NCI-H748 (cell line): ENCODE results near the gene HOXA9.

Source experiments
- DNase-seq: peaks from one replicate; lab custom pipeline; 2025; ENCODE audit not compliant: unreplicated experiment; lab: John Stamatoyannopoulos, UW

HOXA9 gene

DNA sequence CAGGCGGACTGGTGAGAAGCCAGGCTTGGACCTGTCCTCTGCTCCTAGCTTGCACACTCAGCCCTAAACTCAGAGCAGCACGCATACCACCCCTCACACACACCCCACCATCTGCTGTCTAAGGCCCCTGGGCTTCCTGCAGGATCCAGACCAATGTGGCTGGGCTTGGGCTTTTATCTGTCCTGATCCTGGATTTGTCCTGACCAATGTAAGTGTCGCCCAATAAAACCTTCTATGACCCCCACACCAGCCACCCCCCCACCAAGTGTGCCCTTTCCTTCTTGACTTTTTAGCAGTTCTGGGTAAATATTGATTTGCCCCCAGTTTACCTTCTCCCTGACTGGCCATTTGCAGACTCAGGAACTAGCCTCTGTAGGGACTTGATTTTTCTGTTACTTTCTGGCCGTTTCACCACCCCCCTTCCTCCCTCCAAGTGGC lies 36.3 kb upstream of the HOXA9 start:
- no peak for DNase-seq

DNA sequence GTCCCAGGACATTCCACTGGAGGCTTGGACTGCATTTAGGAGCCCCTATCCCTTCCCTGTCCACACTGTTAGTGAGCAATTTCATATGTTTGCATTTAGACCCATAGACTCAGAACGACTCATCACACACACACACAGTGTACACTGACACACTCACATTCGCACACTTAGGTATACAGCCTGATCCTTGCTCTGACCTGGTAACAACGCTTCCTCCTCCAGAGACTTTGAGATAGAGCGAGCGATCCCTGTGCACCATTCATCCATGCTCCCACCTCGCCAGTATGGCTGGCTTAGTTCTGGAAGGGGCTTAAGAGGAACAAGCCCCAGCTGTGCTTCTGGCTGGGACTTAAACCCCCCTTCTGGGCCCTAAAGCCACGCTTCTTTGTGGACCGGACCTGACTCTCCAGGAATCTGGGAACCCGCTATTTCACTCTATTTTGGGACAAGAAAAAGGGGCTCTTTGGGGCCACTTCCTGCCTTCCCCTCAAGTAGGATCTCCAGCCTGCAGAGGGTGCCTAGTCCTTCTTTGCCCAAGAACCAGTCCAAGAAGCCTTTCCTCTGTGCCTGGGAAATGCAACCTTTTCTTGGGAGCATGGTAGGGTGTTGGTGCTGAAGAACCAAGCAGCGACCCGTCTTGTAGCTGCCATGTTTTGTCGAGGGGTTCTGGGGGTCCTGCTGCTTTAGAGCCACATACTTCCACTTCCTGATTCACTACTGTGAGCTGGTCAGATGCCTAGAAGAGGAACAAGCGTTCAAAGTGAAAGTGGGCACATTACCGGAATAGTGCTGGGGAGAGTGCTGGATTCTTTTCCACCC lies 35.6 kb upstream of the HOXA9 start:
- peak; percentile 35 for DNase-seq

DNA sequence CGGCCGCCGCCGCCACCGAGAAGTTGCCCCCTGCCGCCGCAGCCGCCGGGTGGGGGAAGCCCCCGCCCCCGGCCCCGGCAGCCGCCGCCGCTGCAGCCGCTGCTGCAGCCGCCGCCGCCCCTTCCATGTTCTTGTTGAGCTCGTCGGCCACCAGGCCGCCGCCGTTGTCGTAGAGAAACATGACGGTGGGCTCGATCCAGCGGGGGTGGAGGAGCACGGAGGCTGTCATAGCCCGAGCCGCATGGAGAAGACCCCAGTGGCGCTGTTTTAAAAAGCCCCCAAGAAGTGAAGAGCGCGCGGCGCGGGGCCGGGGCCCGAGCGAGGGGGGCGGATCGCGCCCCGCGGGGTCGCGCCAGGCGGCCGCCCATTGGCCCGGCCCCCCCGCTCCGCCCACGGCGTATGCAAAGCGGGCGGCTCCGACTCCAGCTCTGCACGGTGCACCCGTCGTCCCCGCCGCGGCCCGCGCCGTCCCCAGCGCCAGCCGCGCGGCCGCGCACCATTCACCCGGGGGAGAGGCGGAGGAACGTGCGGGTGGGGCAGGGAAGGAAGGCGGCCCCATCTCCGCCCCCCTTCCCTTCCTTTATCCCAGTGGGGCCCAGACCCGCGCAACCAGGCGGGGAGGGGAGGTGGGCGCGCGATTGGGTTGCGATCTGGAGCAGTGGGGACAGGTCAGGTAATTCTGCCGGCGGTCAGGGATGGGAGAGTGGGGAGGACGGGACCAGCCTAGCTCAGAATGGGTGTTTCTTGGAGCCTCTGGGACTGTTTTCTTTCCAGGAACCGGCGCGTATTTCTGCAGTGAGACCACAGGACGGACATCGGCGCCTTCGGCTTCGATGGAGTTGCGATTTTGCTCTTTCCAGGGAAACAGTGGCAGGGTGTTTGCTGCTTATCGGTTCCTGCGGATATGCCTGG lies 34.8 kb upstream of the HOXA9 start, which contains the start of gene HOXA13:
Gene HOXA13 (minus strand): TSS at position 243 of the 912 bp plus-strand sequence. CDS start 14 bp downstream, at position 229.
- DNase-seq = peak; percentile 87

DNA sequence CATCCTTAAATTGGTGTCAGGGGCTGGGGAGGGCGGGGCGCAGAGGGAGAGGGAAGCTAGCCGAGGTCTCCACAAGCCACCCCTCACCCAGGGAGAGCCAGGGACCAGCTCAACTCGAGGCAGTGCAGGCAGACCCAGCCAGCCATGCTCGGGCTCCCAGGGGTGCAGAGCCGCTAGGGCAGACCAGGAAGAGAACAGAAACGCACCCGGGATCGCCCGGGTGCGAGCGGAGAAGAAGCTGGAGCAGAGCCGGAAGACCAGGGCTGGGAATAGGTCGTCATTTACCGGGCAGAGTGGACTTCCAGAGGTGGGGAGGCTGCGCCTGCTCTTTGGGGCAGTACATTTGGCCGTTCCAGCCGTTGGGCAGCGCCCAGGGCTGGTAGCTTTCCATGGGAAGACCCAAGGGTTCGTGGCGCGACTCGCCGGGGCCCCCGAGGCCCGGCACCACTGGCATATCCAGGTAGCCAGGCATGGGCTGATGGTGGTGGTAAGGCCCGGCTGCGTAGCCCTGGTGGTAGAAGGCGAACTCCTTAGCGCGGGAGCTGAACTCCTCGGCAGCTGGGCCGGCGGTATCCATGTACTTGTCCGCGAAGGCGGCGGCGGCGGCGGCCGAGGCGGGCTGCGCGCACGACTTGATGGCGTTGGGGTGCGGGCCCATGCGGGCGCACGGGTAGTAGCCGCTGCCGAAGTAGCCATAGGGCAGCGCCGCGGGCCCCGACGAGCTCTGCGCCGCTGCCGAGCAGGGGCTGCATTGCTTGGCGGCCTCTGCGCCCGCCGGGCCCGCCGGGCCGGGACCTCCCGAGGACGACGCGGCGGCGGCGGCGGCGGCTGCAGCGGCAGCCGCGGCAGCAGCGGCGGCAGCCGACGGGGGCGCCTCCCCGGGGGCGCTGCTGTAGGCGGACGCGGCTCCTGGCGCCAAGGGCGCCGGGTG lies 33.8 kb upstream of the HOXA9 start:
- DNase-seq = peak; percentile 68

DNA sequence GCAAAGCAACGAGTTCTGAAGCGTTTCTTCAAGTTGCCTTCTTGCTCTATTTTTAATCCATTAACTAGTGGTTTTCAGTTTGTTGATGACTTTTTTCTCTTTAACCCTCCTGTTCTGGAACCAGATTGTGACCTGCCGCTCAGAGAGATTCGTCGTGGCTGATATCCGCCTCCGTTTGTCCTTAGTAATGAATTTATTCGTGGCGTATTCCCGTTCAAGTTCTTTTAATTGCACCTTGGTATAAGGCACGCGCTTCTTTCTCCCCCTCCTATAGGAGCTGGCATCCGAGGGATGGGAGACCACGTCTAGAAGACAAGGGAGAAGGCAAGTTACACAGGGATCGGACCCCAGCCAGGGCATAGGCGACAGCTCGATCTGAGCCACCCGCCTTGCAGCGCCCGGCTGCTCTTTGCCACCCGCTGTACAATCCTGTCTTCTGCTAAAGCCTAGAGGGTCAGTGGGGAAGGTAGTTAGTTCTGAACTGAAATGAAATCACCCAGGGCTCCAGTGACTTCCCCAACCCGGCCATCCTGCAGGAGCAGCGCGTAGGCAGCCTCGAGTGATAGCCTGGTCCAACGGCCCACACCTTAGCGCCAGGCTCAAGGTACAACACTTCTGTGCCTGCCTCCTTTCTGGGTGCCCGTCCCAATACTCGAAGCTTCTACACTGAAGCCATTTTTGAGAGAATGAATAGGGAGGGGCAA lies 33.0 kb upstream of the HOXA9 start:
- DNase-seq = peak; percentile 50

DNA sequence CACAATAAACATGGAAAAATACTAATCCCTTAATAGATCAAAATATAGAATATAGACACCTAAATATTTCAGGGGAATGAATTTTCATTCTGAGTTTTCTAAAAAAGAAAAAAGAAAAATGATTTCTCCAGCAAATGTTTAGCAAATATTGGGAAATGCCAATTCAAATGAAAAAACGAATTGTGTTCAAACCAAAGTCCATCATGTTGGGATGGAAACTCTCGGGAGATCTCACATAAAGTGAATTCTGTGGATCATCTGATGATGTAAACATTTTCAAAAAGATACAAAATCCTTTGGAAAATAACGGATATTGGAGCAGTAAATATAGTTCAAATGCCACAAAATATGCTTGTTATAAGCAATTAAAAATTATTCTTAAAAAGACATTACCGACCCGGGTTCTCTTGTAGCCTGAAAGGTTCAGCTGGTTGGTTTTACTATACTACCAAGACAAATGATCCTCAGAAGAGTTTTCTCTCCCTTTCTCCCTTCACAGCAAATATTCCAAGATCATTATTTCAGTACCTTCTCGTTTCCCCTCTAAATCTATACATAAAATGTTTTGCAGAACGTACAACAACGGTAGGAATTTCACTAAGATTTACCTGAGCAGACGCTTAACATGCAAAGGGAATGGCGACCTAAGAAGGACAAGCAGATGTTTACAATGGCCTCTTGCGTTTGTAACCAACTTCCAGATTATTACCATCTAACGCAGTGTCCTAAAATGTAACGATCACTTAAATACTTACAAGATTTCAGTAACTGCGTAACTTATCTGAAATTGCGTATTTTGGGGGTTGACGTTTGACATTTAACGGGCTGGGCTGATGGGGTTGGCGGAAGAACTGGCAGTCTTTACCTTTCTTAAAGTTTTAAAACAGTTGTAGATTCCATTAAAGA lies 32.1 kb upstream of the HOXA9 start:
- DNase-seq = peak; percentile 11

DNA sequence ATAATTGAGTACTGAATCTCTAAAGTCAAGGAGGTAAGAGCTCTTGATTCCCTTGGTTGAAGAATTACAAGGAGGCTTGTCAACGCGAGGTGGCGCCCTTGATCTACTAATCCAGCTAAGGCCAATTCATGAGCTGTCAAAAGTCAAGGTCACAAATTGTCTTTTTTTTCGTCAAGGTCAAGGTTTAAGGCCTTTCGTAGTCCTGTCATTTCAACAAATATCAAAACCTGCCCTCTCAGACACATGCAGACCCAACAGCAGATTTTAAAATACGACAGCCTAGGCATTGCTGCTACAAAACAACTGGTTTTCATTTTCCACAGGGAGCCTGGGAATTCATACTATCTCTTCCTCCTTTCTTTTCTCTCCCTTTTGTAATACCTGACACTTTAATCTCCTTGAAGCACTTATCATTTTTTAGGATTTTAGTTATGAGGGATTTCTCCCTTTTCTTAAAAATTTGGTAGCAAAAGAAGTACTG lies 31.0 kb upstream of the HOXA9 start:
- peak; percentile 71 for DNase-seq

DNA sequence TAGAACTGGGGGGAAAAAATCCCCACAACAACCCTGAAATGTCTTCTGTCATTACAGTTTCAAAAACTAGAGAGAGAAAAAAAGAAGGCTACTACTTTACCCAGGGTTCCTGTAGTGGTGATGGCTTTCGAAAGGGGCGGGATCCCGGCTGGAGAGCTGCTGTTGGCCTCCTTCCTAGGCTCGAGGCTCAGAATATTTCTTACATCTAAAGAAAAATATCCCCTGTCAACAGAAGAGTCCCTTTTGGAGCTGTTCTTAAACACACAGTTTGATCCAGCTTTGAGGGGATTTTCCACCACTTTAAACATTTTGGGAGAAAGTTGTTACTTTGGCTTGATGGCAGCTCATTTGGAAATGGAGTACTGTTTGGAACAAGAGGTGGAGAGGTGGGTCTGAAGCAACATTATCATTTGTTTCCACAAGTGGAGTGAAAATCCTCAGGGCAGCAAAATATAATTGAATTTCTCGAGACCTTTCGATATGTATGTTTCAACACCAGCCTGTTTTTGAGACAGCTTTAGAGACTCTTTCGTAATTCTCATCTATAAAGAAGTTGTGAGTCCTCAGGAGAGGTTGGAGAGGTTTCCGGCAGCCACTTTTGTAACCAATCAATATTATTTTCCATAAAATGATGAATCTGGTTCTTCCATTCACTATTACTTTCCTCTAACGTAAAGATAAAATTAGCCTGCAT lies 29.5 kb upstream of the HOXA9 start:
- no peak for DNase-seq

DNA sequence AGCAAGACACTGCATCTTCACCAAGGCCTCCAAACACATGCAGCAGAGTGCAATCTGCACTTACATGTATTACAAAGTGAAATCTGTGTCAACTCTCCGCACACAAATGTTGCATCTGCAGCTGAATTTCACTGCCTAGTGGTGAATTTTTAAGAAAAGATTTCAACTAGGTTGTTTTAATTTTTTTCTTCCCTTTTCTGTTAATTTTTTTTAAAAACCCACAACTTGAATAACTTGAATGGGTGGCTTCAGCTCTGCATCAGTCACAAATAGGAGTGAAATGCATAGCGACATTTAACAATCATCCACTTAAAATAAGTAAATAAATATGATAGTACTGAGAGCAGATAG lies 28.6 kb upstream of the HOXA9 start:
- DNase-seq = no peak

DNA sequence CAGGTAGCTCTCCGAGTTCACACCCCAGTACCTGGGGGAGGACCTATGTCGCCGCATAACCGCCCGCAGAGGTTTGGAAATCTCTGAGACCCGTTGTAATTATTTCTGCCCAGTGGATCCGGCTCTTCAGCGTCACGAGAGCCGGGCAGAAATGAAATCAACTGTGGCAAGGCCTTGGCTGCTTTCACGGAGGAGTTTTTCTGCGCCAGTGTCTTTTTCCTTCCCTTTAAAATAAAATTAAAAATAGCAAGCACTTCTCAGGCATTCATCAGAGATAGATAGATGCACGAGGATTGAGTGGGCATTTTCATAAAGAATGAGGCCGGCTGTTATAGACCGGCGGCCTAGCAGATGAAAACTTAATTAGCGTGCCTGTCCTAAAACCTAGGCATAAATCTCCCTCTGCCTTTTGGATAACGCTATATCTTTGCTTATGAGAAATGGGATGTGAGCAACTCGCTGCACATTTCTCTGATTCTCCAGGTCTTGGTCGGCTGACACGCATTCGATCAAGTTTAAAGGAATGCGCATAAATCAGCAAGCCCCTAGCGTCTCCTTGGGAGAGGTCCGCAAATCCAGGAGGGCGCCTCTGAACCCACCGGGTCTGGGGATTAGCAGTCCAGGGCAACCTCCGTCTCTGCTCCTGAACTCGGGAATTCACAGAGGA lies 28.1 kb upstream of the HOXA9 start:
- no peak for DNase-seq

DNA sequence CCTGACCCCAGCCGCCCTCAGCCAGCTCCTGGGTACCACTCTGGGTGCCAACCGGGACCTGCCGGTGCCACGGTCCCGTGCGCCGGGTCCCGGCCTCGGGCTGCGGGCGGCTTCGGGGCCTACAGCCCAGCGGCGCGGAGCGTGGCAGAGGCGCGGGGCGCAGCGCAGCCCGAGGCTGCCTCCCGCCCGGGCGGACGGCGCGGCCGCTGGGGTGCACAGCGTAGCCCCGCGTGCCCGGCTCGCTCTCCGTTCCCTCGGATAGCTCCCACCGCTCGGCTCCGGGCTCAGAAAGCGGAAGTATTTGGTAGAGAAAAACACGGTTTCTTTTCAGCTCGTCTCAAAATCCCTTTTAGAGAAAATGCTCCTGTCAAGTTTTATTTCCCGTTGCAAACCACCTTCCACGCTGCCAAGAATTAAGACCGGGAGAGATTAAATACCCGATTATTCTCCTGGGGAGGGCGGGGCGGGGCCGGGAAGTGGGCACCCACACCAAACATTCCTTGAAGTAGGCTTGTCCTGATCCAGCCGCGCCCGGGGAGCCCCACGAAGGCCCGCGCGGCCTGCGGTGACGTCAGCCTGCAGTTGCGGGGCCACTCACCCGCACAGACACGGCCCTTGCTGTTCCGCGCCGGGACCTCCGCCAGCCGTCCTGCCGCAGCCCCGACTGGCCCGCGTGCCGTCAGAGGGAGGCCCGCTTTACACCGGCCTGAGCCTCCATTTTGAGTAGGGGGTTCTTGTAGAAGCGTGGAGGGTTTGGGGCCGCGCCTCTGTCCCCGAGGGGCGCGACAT lies 27.4 kb upstream of the HOXA9 start:
- no peak for DNase-seq

DNA sequence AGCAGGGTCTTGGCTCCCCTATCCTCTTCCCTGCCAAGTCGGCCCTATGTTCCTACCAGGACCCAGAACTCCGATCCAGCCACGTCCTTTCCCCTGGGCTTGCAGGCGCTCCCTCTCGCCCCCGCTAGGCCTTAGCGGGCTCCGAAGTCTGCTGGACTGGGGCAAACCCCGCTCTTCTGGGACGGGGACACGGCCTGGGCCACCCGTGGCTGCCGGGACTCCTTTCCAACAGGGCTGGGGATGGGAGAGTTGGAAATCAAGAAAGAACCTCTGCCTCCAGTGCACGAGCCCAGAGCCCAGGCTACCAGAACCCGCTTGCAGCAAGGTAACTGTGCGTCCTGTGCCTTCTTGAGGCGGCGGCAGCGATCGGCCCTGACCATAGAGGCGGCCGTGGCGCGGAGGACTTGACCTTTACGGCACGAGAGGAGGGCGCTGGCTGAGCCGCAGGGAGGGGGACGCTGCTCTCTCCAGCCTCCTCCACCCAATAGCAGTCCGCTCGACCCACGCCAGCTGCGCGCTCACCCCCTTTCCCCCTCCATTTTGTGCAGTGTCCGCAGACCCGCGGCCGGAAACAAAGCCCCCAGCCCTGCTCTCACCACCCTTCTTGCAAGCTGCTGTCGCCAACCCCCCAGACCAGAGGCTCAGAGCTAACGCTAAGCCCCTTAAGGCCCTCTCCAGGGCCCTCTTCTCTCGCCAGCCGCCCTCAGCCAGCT lies 26.7 kb upstream of the HOXA9 start:
- DNase-seq = no peak

DNA sequence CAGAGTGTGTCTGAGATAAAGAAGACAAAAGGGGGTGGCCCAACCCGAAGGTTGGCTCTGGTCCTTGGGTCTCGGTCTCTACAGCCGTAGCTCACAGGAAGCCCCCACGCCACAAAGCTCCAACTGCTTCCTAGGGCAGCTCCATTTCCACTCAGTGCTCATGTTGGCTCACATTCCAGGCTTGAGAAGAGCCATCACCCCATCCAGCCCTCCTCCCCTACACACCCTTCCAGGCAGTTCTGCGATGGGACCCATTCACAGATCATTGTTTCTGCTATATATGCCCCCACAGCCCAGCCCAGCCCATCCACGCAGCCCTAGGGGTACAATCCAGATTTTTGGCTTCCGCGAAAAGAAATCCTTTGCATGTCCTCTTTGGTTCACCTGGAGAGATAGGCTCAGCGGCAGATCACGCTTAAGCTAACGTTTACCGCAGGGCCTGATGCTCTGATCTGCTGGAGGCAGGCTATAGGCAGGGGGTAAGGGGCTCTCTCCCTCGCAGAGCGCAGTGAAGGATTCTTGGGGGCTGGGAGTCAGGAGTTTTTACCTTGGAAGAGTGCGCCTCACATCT lies 25.9 kb upstream of the HOXA9 start:
- no peak for DNase-seq

DNA sequence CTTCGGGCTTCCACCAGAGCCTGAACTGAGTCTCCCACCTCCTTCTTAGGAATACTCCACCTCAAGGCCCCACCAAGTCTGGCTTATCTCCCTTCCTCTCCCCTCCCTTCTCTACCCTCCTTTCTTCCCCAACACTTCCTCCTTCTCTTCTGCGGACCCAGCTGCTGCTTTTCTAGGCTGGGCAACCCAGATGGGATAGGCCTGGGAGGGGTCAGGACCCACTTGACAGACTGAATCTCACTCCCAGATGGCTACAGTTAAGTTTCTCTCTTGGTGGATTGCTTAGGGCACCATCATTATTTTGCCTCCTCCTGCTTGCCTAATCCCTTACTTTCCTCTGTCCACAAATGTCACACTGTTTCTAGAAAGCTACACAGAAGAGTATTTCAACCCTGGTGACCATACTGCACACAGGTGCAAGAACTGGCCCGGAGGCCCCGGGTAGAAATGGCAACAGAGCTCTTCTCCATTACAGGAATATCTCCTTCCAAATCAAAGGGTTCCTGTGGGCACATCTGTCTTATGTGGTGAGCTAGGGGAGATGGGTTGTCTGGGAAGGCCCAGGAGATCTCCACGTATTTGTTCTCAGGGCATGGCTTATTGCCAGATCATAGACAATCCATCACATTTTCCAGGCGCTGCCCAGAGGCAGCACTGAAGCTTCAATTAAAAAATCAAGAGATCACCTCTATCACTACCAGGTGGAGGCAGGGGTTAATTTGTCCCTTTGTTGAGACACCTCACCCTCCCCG lies 24.8 kb upstream of the HOXA9 start:
- no peak for DNase-seq

DNA sequence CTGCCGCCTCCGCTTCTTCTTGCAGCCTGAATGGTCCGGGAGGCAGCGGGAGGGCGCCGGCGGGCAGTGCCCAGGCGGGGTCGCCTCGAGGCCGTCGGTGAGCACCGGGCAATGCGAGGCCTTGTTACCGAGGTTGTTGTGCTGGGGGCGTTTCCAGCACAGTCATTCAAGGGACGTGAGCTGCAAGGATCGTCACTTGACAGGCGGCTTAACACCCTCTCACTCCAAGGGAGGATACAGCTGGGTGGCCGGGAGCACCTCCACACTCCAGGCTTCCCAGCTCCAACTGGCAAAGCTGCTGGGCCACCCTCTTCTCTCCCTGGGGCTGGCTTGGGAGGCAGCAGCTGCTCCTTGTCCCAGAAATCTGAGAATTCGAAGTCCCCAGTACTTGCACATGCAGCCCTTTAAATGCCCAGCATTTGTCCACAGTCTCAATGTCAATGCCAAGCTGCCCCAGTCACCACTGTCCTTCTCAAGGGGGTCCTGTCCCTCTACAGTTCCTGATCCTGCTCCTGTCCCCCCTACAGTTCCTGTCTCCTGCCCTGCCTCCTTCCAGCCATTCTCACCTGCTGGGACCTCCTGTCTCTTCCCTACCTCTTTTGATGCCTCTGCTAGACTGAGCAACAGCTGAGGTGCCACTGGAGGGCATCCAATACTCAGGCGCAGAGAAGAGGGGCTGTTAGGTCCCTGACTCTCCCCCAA lies 24.1 kb upstream of the HOXA9 start:
- no peak for DNase-seq
